ENCODE measurements around the gene UMAD1. TPM values are rescaled to one million over a fixed set of nuclear protein-coding genes. Genes with fewer than 3 reads are reported as not detected.

The UMAD1 gene
- total RNA-seq, 2 donors from 2014 or later, result 12.9 to 23.9 TPM

DNA sequence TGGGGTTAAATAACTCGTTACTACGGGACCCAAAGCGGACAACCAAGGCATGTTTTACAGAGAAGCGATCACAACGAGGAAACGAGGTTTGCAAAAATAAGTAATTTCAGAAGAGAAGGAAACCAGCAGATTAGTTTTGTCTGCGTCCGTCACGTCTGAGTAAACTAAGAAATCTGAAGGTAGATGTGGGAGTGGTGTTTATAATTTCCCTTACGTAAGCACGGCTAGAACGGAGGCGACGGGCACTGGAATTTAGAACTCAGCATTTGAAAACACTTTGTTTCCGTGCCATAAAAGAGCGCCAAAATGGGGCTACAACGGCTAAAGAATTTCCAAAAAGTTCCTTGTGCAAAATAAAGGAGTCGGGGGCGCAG, 718 bp upstream of the UMAD1 start:
- Histone ChIP-seq H3K9me3 (no peaks in the 10 kb centered on the region), H3K27ac (peak overlapping the region; percentile 55 to 67), H3K27me3 (replicated peaks; ENCODE audit: insufficient read depth) (no peaks in the 10 kb centered on the region), H3K36me3 (no peaks in the 10 kb centered on the region), H3K4me1 (ENCODE audit: control insufficient read depth in 1 of 2, low read depth in 2 of 2) (peaks cover 4 to 24% of the 10 kb centered on the region in 2 donors), H3K4me3 (peak overlapping the region; percentile 91)
- TF ChIP-seq, protein P1, sequence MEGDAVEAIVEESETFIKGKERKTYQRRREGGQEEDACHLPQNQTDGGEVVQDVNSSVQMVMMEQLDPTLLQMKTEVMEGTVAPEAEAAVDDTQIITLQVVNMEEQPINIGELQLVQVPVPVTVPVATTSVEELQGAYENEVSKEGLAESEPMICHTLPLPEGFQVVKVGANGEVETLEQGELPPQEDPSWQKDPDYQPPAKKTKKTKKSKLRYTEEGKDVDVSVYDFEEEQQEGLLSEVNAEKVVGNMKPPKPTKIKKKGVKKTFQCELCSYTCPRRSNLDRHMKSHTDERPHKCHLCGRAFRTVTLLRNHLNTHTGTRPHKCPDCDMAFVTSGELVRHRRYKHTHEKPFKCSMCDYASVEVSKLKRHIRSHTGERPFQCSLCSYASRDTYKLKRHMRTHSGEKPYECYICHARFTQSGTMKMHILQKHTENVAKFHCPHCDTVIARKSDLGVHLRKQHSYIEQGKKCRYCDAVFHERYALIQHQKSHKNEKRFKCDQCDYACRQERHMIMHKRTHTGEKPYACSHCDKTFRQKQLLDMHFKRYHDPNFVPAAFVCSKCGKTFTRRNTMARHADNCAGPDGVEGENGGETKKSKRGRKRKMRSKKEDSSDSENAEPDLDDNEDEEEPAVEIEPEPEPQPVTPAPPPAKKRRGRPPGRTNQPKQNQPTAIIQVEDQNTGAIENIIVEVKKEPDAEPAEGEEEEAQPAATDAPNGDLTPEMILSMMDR (IDR thresholded peaks at IDR 0.05), result no peak
- ATAC-seq (ENCODE audit: insufficient number of reproducible peaks, low FRiP score, low read depth) (no peak), DNase-seq (ENCODE audit: low spot score) (no peak)

DNA sequence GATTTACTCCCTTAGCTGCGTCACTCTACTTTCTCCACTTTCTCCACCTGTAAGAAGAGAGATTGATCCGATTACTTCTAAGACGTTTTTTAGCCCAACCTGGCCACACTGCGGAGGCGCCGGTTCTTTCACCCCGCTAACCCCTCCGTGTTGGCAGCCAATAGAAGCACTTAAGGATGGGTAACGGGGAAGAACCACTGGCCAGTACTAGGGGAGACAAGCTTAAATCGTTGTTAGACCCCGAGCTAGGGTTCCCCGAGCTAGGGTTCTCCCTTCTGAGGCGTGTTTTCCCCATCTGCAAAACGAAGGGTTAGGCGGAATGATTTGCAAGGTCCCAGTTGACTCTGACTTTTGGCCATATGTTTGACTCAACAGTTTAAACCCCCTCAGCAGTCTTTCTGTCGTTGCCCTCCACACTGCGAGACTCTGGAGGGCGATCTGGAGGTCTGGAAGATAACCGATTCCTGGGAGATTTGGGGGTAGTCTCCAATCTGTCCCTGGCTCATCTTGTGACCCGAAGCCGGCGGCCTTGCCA, 644 bp downstream of the UMAD1 start:
- H3K27ac ChIP-seq, result peak overlapping the region; percentile 67 to 85
- no peak for ATAC-seq (ENCODE audit: insufficient number of reproducible peaks, low FRiP score, low read depth)

DNA sequence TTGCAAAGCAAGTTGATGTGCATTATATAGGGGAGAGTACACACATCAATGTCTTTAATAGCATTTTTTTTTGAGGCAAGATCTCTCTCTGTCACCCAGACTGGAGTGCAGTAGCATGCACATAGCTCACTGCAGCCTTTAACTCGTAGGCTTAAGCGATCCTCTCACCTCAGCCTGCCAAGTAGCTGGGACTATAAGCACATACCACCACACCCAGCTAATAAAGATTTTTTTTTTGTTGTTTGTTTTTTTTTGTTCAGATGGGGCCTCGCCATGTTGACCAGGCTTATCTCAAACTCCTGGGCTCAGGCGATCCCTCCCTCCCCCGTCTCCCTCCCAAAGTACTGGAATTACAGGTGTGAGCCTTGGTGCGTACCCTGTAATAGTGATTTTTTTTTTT, 1.5 kb downstream of the UMAD1 start:
- Histone ChIP-seq H3K27me3 (replicated peaks; ENCODE audit: insufficient read depth) (no peaks in the 10 kb centered on the region), H3K4me1 (ENCODE audit: control insufficient read depth in 1 of 2, low read depth in 2 of 2) (peaks cover 4 to 24% of the 10 kb centered on the region in 2 donors), H3K36me3 (no peaks in the 10 kb centered on the region), H3K9me3 (no peaks in the 10 kb centered on the region), H3K4me3 (no peak overlapping the region), H3K27ac (no peak overlapping the region)
- ATAC-seq (ENCODE audit: insufficient number of reproducible peaks, low FRiP score, low read depth) (no peak), DNase-seq (ENCODE audit: low spot score) (no peak)
- TF ChIP-seq, protein P1 (IDR thresholded peaks at IDR 0.05), result no peak

More for the DNA sequence above, 644 bp downstream of the UMAD1 start:
- peak overlapping the region; percentile 91 for H3K4me3 ChIP-seq
- H3K27me3 ChIP-seq (replicated peaks; ENCODE audit: insufficient read depth), result no peaks in the 10 kb centered on the region
- H3K9me3 ChIP-seq, result no peaks in the 10 kb centered on the region
- H3K36me3 ChIP-seq, result no peaks in the 10 kb centered on the region
- TF ChIP-seq, protein P1 (IDR thresholded peaks at IDR 0.05), result no peak
- H3K4me1 ChIP-seq (ENCODE audit: control insufficient read depth in 1 of 2, low read depth in 2 of 2), result peaks cover 4 to 24% of the 10 kb centered on the region in 2 donors
- DNase-seq (ENCODE audit: low spot score), result no peak

DNA sequence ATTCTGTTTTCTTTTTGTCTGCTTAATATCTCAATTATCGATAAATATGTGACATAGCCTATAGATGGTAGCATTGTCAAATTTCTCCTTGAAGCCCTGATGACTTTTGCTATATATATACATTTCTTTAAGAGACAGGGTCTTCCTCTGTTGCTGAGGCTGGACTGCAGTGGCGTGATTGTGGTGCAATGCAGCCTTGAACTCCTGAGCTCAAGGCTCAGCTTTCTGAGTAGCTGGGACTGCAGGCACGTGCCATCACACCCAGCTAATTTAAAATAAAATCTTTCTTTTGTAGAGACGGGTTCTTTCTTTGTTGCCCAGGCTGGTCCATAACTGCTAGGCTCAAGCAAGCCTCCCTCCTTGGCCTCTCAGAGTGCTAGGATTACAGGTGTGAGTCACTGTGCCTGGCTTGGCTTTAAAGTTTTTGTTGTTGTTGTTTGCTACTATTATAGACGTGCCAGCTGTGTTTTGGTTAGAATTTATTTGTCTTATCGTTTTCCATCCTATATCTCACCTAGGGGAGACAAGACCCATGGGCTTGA, 7.0 kb downstream of the UMAD1 start:
- Histone ChIP-seq H3K27ac (no peak overlapping the region), H3K4me1 (ENCODE audit: control insufficient read depth in 1 of 2, low read depth in 2 of 2) (peaks cover 0 to 2% of the 10 kb centered on the region in 2 donors), H3K9me3 (no peaks in the 10 kb centered on the region), H3K27me3 (replicated peaks; ENCODE audit: insufficient read depth) (no peaks in the 10 kb centered on the region), H3K36me3 (no peaks in the 10 kb centered on the region), H3K4me3 (no peak overlapping the region)
- TF ChIP-seq, protein P1 (IDR thresholded peaks at IDR 0.05), result no peak
- no peak for ATAC-seq (ENCODE audit: insufficient number of reproducible peaks, low FRiP score, low read depth)
- DNase-seq (ENCODE audit: low spot score), result no peak

DNA sequence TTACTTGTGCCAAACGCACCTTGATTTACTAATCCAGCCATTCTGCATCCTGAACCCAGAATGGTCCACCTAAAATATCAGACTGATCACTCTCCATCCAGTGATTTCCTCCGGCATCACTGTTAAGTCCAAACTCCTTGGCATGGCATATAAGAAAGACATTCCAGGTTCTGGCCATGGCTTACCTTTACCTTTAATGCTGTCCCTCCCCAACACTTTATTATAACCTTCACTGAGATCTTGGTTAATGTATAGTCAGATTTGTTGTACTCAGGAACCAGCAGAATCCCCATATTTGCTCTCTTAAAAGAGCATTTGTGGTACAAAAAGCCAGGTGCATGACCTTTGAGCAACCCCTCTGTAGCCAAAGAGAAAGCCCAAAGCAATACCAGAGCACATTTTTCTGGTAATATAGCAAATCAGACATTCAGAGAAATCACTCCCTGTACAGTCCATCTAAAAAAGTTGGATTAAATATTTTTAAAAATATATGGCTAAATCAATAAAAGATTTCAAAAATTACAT, 10.2 kb downstream of the UMAD1 start:
- Histone ChIP-seq H3K27ac (no peak overlapping the region), H3K4me3 (no peak overlapping the region), H3K36me3 (no peaks in the 10 kb centered on the region), H3K4me1 (ENCODE audit: control insufficient read depth in 1 of 2, low read depth in 2 of 2) (no peaks in the 10 kb centered on the region), H3K27me3 (replicated peaks; ENCODE audit: insufficient read depth) (no peaks in the 10 kb centered on the region), H3K9me3 (no peaks in the 10 kb centered on the region)
- no peak for DNase-seq (ENCODE audit: low spot score)
- ATAC-seq (ENCODE audit: insufficient number of reproducible peaks, low FRiP score, low read depth), result no peak
- TF ChIP-seq, protein P1 (IDR thresholded peaks at IDR 0.05), result no peak
